GM21576 (cell line): ENCODE results near the gene LILRB2.
"Not testable (repeated sequence)": the region's sequence is repeated elsewhere in the genome, so short reads cannot be mapped to it uniquely, and the experiment has no call there.

ENCODE experiments used
- ATAC-seq: cut with Tn5 transposase; IDR thresholded peaks from one replicate; pipeline ENCODE4 v1.9.1; 2021; ENCODE audit warnings: mild to moderate bottlenecking, moderate library complexity; ENCODE audit not compliant: unreplicated experiment

Gene LILRB2

DNA sequence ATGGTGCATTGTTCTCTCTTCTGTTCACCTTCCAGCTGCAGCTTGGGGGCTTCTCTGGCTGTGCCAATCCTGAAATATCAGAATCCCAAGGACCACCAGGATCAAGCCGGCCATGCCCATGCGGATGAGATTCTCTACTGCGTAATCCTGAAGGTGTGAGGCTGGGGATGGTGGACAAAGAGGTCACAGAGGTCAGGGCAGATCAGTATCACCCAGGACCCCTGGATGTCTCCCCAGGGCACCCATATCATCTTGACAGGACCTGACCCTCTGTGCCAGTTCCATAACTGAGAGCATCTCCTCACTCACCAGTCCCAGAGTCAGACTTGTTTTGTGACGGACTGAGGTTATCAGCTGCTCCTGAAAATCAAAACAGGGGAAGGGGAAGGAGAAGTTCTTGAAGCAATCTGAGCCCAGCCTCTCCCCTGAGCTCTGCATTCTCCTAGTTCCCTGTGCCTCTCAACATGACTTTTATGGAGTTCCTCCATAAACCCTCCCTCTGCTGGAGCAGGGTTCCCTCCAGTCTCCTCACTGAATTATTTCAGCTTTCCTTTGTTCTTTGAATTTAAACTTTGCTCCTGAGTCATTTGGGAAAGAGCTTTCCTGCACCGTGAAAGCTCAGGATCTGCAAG, 26.6 kb upstream of the LILRB2 start:
- ATAC-seq = no peak

DNA sequence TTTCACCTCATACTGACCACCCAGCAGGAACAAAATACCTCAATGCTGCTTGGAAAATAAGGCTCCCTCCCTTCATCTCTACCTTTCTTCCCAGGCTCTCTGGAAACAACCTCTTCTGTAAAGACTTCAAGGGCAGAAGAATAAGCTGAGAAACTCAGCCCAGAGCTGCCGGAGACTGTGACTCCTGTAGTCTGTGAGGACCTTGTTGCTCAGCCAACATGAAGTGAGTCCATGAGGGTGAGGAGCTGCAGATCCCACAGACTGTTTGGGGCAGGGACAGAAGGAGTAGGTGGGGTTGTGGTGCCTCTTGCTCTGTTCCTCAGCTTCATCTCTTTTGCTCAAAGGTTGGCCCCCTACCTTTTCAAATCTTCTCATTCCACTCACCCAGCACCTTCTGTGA, 24.2 kb upstream of the LILRB2 start:
- ATAC-seq = no peak

- ATAC-seq = no peak
Observed at GRCh38 chr19:54302257-54302656, 21.3 kb upstream of the LILRB2 start.

GRCh38 chr19:54299515-54299914, 18.6 kb upstream of the LILRB2 start:
- ATAC-seq = no peak

GRCh38 chr19:54299126-54299498, 18.2 kb upstream of the LILRB2 start:
- no peak for ATAC-seq

GRCh38 chr19:54298357-54299125, 17.6 kb upstream of the LILRB2 start:
- ATAC-seq = no peak

DNA sequence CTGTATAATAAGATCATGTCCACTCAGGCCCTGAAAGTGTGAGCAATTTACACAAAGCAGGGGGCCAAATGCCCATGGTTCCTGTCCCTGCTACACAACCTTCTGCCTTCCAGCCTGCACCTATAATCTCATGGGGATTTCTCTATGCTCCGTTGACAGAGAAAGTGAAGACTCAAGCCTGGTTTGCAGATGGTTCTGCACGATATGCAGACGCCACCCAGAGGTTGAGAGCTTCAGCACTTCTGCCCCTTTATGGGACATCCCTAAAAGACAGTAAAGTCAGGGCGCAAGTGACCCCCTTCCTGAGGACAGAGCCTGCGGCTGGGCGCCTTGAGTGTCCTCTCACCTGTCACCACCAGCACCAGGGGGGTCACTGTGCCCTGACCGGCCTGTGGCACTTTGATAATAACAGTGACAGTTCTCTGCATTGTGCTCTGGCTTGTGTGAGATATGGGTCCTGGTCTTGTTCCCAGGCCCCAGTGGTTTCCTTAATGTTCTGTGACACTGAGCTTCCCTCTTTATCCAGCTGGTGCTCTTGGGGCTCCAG, 16.9 kb upstream of the LILRB2 start:
- ATAC-seq = no peak

DNA sequence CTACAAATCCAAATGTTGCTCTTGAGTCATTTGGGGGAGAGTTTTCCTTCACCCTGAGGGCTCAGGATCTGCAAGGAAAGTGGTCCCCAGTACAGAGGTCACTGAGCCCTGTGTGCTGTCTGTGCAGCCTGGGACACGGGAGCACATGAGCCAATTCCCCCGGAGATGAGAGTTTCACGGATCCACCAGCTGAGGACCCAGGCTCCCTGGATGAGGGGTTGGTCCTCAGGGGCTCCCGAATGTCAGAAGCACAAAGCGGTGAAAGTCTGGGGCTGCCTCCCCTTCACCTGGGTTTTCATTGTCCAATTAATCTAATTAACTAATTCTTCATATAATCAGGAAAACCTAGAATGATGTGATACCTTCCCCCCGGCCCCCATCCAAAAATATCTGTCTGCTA, 13.6 kb upstream of the LILRB2 start:
- ATAC-seq = no peak

DNA sequence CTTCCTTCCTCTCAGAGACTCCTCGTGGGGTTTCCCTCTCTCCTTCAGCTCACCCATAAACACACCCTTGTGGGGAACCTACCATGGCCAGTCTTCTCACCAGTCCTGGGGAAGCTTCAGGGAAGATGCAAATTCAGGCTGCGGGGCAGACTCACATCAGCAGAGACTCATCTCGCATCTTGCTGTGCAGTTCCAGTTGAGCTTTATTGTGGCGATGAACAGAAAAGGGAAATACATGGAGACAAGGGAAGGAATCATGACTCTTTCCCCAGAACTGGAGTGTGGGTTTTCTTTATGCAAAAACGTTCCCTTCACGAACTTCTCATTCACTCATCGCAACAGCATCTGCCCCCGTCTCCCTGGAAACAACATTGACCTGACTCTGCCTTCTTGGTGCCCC, 8.2 kb upstream of the LILRB2 start:
- ATAC-seq = not testable (repeated sequence)

GRCh38 chr19:54287456-54287855, 6.5 kb upstream of the LILRB2 start:
- ATAC-seq = no peak

- not testable (repeated sequence) for ATAC-seq
Observed at GRCh38 chr19:54286283-54286682, 5.4 kb upstream of the LILRB2 start.

- ATAC-seq = not testable (repeated sequence)
Observed at GRCh38 chr19:54285427-54286056, 4.6 kb upstream of the LILRB2 start.

DNA sequence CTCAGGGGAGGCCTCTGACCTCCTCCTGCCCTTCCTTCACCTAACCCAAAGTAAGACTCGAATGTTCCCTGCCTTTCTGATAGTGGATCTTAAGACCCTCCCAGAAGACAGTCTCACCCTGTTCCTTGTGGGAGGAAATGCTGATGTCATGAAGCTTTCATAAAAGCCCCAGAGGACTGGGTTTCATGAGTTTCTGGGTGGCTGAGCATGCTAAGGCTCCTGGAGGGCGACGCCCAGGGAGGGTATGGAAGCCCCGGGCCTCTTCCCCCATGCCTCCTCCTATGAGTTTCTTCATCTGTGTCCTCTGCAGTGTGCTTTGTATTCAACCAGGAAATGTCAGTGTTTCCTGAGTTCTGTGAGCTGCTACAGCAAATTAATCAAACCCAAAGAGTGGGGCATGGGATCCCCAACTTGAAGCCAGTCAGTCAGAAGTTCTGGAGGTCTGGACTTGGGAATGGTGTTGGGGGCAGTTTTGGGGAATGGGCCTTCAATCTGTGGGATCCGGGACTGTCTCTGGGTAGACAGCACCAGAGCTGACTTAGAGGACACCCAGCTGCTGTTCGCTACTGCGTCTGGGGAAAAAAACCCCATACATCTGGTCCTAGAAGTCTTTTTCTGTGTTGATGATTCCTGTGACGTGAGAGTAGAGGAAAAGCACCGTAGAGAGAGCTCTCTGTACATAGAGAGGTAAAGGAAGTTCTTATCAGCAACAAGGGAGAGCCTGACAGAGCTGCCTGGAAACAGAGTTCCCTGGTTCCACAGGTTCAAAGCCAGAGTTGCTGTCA, 2.0 kb upstream of the LILRB2 start:
- no peak for ATAC-seq

GRCh38 chr19:54281729-54282075, 792 bp upstream of the LILRB2 start:
- ATAC-seq = not testable (repeated sequence)

GRCh38 chr19:54280441-54280840, 469 bp downstream of the LILRB2 start:
- not testable (repeated sequence) for ATAC-seq

DNA sequence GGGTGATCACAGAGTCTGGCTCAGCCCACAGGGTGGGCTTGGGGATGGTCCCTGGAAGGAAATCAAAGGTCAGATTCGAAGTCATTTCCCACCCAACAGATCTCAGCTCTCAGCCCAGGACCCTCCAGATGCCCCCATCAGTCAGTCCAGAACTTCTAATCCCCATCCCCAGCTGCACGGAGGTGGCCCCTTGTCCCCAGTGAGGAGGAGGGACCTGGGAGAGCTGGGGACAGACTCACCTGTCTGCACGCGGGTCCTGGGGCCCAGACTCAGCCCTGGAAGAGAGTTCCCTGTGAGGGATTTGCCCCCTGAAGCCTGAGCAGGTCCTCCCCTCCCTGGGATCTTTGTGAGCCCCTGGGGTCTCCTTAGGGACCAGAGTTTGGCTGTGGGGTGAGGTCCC, 885 bp downstream of the LILRB2 start:
- ATAC-seq = not testable (repeated sequence)

GRCh38 chr19:54279406-54279962, 1.4 kb downstream of the LILRB2 start:
- no peak for ATAC-seq

GRCh38 chr19:54278571-54279195, 2.2 kb downstream of the LILRB2 start:
- ATAC-seq = not testable (repeated sequence)

- not testable (repeated sequence) for ATAC-seq
Observed at GRCh38 chr19:54278056-54278455, 2.9 kb downstream of the LILRB2 start.

GRCh38 chr19:54277111-54277615, 3.7 kb downstream of the LILRB2 start:
- ATAC-seq = not testable (repeated sequence)
